HG03457 (cell line): ENCODE data around the gene ESM1.

Source experiments
- ATAC-seq: cut with Tn5 transposase; IDR thresholded peaks from one replicate; pipeline ENCODE4 v1.9.1; 2021; ENCODE audit warnings: moderate number of reproducible peaks; ENCODE audit not compliant: unreplicated experiment

The ESM1 gene

GRCh38 chr5:54988218-54988617 lies 2.8 kb upstream of the ESM1 start:
- no peak for ATAC-seq

GRCh38 chr5:54986269-54986654 lies 869 bp upstream of the ESM1 start:
- ATAC-seq = no peak

- ATAC-seq = no peak
These were observed 3.5 kb downstream of the ESM1 start for GRCh38 chr5:54981928-54982327.

- ATAC-seq = no peak
These were observed 9.7 kb downstream of the ESM1 start for GRCh38 chr5:54975701-54976100.

GRCh38 chr5:54969856-54970828 lies 15.3 kb downstream of the ESM1 start:
- no peak for ATAC-seq

GRCh38 chr5:54969242-54969641 lies 16.2 kb downstream of the ESM1 start:
- ATAC-seq = no peak

GRCh38 chr5:54965806-54966205 lies 19.6 kb downstream of the ESM1 start:
- ATAC-seq = no peak

- no peak for ATAC-seq
These were observed 21.0 kb downstream of the ESM1 start for GRCh38 chr5:54964405-54964804.

- ATAC-seq = no peak
These were observed 25.5 kb downstream of the ESM1 start for GRCh38 chr5:54959673-54960418.

- ATAC-seq = no peak
These were observed 28.5 kb downstream of the ESM1 start for GRCh38 chr5:54956922-54957321.

GRCh38 chr5:54947187-54947586 lies 38.2 kb downstream of the ESM1 start:
- no peak for ATAC-seq

GRCh38 chr5:54946306-54946819 lies 39.0 kb downstream of the ESM1 start:
- no peak for ATAC-seq

- ATAC-seq = no peak
These were observed 41.0 kb downstream of the ESM1 start for GRCh38 chr5:54944364-54944763.

GRCh38 chr5:54942064-54942778 lies 43.2 kb downstream of the ESM1 start:
- no peak for ATAC-seq

- no peak for ATAC-seq
These were observed 49.2 kb downstream of the ESM1 start for GRCh38 chr5:54936201-54936600.

- no peak for ATAC-seq
These were observed 52.6 kb downstream of the ESM1 start for GRCh38 chr5:54932789-54933188.

- no peak for ATAC-seq
These were observed 54.7 kb downstream of the ESM1 start for GRCh38 chr5:54930736-54931135.
